ENCODE measurements around the gene ZHX3. TPM values are rescaled to one million over a fixed set of nuclear protein-coding genes. Genes with fewer than 3 reads are reported as not detected.

ZHX3 gene
- total and polyA plus RNA-seq, 2 of the 13 experiments (the other 11 are each of a cell fraction or from before 2014, with no cell fraction given) = 8.4 to 11.7 TPM

GRCh38 chr20:41259309-41259708 lies 58.2 kb downstream of the ZHX3 start:
- intact Hi-C loops (cut with micrococcal nuclease; ENCODE audit: unreplicated experiment) (no loop called here), in situ Hi-C loops (cut with HindIII; ENCODE audit: extremely low pct_ligation_motif_present, low pct_unique_long_range_greater_than_20kb) (no loop called here)
- POLR2A ChIA-PET = no interaction called here
- BruUV-seq (replicated peaks) = no TSS peak
- CTCF ChIA-PET (ENCODE audit: low intra/inter-chr PET ratio, low total read pairs) = no interaction called here
- Histone ChIP-seq H3K4me2 (ENCODE audit: low read depth, low read length) (no peak overlapping the region), H3K27ac (ENCODE audit: extremely low read length, insufficient read depth, low read length) (no peak overlapping the region), H3K4me3 (replicated peaks in 1 of 3; ENCODE audit: insufficient read depth in 1 of 3, low read depth in 2 of 3, low read length in 3 of 3) (no peak overlapping the region), H3K4me1 (ENCODE audit: insufficient read depth, low read length) (peaks cover 5% of the 10 kb centered on the region; the same call in 1 of the 2 replicates), H3K36me3 (replicated peaks in 1 of 2; ENCODE audit: control insufficient read depth in 1 of 2, insufficient read depth in 2 of 2, low read length in 2 of 2) (no peaks in the 10 kb centered on the region), H3K9ac (ENCODE audit: insufficient read depth, low read depth, low read length) (no peak overlapping the region), H3K27me3 (ENCODE audit: control insufficient read depth in 1 of 2, insufficient read depth in 2 of 2, low read length in 2 of 2) (no peaks in the 10 kb centered on the region), H2AFZ (ENCODE audit: low read length) (no peak overlapping the region), H3K79me2 (ENCODE audit: insufficient read depth, low read length) (no peaks in the 10 kb centered on the region), H3K9me3 (ENCODE audit: low read length) (no peaks in the 10 kb centered on the region), H4K20me1 (ENCODE audit: insufficient read depth, low read length) (no peaks in the 10 kb centered on the region)
- no peak for ATAC-seq
- no peak for TF ChIP-seq FOXP4 (CRISPR knock-in tag; IDR thresholded peaks at IDR 0.05)
- TF ChIP-seq MAFF (IDR thresholded peaks at IDR 0.05; ENCODE audit: low read depth, low read length) = 0 out of 2 replicates have a peak, but pooled peaks have one; percentile 9
- TF ChIP-seq MAFK (conservative IDR thresholded peaks at IDR 0.05 in 1 of 2, IDR thresholded peaks at IDR 0.05 in 1 of 2; ENCODE audit: low read length in 2 of 2) = peak; percentile 53 to 65; a peak in 3 of 4 replicates
- no peak for DNase-seq (ENCODE audit: low spot score)
- no peak for FAIRE-seq

GRCh38 chr20:41258474-41258873 lies 59.1 kb downstream of the ZHX3 start:
- Histone ChIP-seq H3K4me2 (ENCODE audit: low read depth, low read length) (no peak overlapping the region), H3K9ac (ENCODE audit: insufficient read depth, low read depth, low read length) (no peak overlapping the region), H3K4me1 (ENCODE audit: insufficient read depth, low read length) (peaks cover 5% of the 10 kb centered on the region; the same call in 1 of the 2 replicates), H3K79me2 (ENCODE audit: insufficient read depth, low read length) (no peaks in the 10 kb centered on the region), H3K27me3 (ENCODE audit: control insufficient read depth in 1 of 2, insufficient read depth in 2 of 2, low read length in 2 of 2) (no peaks in the 10 kb centered on the region), H4K20me1 (ENCODE audit: insufficient read depth, low read length) (no peaks in the 10 kb centered on the region), H2AFZ (ENCODE audit: low read length) (no peak overlapping the region), H3K9me3 (ENCODE audit: low read length) (no peaks in the 10 kb centered on the region), H3K4me3 (replicated peaks in 1 of 3; ENCODE audit: insufficient read depth in 1 of 3, low read depth in 2 of 3, low read length in 3 of 3) (no peak overlapping the region), H3K27ac (ENCODE audit: extremely low read length, insufficient read depth, low read length) (no peak overlapping the region), H3K36me3 (replicated peaks in 1 of 2; ENCODE audit: control insufficient read depth in 1 of 2, insufficient read depth in 2 of 2, low read length in 2 of 2) (no peaks in the 10 kb centered on the region)
- in situ Hi-C loops (cut with HindIII; ENCODE audit: extremely low pct_ligation_motif_present, low pct_unique_long_range_greater_than_20kb) (no loop called here), intact Hi-C loops (cut with micrococcal nuclease; ENCODE audit: unreplicated experiment) (no loop called here)
- ChIA-PET CTCF (ENCODE audit: low intra/inter-chr PET ratio, low total read pairs) (no interaction called here), POLR2A (no interaction called here)
- ATAC-seq (no peak), FAIRE-seq (no peak), DNase-seq (ENCODE audit: low spot score) (no peak)
- 88% methylated on average over 3 of the region's 3 CpGs for WGBS (ENCODE audit: low lambda C conversion rate)
- no TSS peak for BruUV-seq (replicated peaks)
- TF ChIP-seq HOMEZ (CRISPR knock-in tag; IDR thresholded peaks at IDR 0.05; ENCODE audit: low read depth) (no peak), RORA (CRISPR knock-in tag; IDR thresholded peaks at IDR 0.05) (no peak), ZNF792 (CRISPR knock-in tag; IDR thresholded peaks at IDR 0.05) (no peak), ZNF577 (CRISPR knock-in tag; IDR thresholded peaks at IDR 0.05; ENCODE audit: borderline replicate concordance, low read depth) (no peak), EED (CRISPR knock-in tag; IDR thresholded peaks at IDR 0.05) (no peak), ZNF30 (CRISPR knock-in tag; IDR thresholded peaks at IDR 0.05) (no peak), NBN (conservative IDR thresholded peaks at IDR 0.05) (no peak), MEF2D (CRISPR knock-in tag; IDR thresholded peaks at IDR 0.05) (no peak), MTERF4 (CRISPR knock-in tag; IDR thresholded peaks at IDR 0.05) (no peak), JARID2 (CRISPR knock-in tag; IDR thresholded peaks at IDR 0.05; ENCODE audit: insufficient replicate concordance) (no peak), KLF15 (CRISPR knock-in tag; IDR thresholded peaks at IDR 0.05; ENCODE audit: borderline replicate concordance) (no peak), ZZZ3 (CRISPR knock-in tag; IDR thresholded peaks at IDR 0.05; ENCODE audit: borderline replicate concordance) (no peak), BHLHE40 (IDR thresholded peaks at IDR 0.05; ENCODE audit: low read length) (no peak), SMAD1 (CRISPR knock-in tag; IDR thresholded peaks at IDR 0.05; ENCODE audit: borderline replicate concordance, low read depth) (no peak)
